ENCODE measurements around the gene ZSWIM8.
A peak's percentile ranks its signal among the peaks of the same experiment; 100 is the strongest.
"Not testable (repeated sequence)": the region's sequence is repeated elsewhere in the genome, so short reads cannot be mapped to it uniquely, and the experiment has no call there.

Gene ZSWIM8

GRCh38 chr10:73787031-73787800 lies 1.8 kb downstream of the ZSWIM8 start:
- Histone ChIP-seq H3K4me3 (ENCODE audit: low read depth, low read length) (peak overlapping the region; percentile 98), H3K36me3 (ENCODE audit: insufficient read depth, low read length) (peaks cover 24% of the 10 kb centered on the region; the same call in 1 of the 2 replicates), H3K4me1 (ENCODE audit: control insufficient read depth, insufficient read depth, low read length, unreplicated experiment) (peaks cover 25% of the 10 kb centered on the region), H3K79me2 (ENCODE audit: control insufficient read depth, insufficient read depth, low read length, unreplicated experiment) (peaks cover 55% of the 10 kb centered on the region)
- not testable (repeated sequence) for H3K27me3 ChIP-seq (ENCODE audit: insufficient read depth, low read length); H3K27ac ChIP-seq (ENCODE audit: low read depth, low read length); H2AFZ ChIP-seq (ENCODE audit: low read length, unreplicated experiment)

DNA sequence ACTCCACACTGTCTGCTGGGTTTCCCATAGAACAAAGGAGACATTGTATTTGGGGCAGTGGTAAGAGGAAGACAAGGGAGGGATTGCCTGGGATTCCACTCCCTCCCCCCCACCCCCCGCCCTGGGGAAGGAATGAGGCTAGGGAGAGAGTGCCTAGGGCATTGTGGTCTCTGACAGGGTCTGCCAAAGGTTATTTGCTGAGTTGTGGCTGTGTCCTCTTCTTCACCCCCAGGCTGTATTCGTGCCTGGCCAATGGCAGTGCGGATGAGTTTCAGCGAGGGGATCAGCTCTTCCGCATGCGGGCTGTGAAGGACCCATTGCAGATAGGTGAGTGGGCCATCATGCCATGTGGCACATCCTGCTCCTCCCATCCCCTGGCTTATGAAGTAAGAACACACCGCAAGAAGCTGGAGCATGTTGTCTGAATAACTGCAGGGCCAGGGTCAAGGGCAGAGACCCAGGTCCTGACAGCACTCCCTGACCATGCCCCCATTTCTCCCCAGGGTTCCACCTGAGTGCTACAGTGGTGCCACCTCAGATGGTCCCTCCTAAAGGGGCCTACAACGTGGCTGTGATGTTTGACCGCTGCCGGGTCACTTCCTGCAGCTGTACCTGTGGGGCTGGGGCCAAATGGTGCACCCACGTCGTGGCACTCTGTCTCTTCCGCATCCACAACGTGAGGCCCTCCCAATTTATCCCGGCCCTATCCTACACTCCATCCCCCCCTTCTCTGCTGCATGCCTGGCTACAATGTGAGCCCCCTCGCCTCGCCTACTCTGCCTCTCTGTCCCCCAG lies 3.7 kb downstream of the ZSWIM8 start:
- Histone ChIP-seq H3K4me3 (ENCODE audit: low read depth, low read length) (no peak overlapping the region), H3K27me3 (ENCODE audit: insufficient read depth, low read length) (no peaks in the 10 kb centered on the region), H3K79me2 (ENCODE audit: control insufficient read depth, insufficient read depth, low read length, unreplicated experiment) (peaks cover 39% of the 10 kb centered on the region), H3K27ac (ENCODE audit: low read depth, low read length) (no peak overlapping the region), H3K36me3 (ENCODE audit: insufficient read depth, low read length) (peaks cover 29% of the 10 kb centered on the region; the same call in 1 of the 2 replicates), H2AFZ (ENCODE audit: low read length, unreplicated experiment) (no peak overlapping the region), H3K4me1 (ENCODE audit: control insufficient read depth, insufficient read depth, low read length, unreplicated experiment) (peaks cover 17% of the 10 kb centered on the region)

DNA sequence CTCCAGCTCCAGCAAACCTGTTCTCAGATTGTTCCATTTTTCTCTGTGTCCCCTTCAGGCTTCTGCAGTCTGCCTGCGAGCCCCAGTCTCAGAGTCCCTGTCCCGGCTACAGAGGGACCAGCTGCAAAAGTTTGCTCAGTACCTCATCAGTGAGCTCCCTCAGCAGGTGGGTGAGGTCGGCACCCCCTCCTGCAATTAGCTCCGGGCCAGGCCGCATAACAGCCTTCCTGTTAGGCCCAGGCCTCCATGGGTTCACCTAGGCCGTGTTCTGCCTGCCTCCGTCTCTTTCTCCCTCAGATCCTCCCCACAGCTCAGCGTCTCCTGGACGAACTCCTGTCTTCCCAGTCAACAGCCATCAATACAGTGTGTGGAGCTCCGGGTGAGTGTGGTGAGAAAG lies 4.3 kb downstream of the ZSWIM8 start:
- Histone ChIP-seq H3K27ac (ENCODE audit: low read depth, low read length) (no peak overlapping the region), H3K79me2 (ENCODE audit: control insufficient read depth, insufficient read depth, low read length, unreplicated experiment) (peaks cover 39% of the 10 kb centered on the region), H3K36me3 (ENCODE audit: insufficient read depth, low read length) (peaks cover 29% of the 10 kb centered on the region; the same call in 1 of the 2 replicates), H2AFZ (ENCODE audit: low read length, unreplicated experiment) (no peak overlapping the region), H3K27me3 (ENCODE audit: insufficient read depth, low read length) (no peaks in the 10 kb centered on the region), H3K4me3 (ENCODE audit: low read depth, low read length) (no peak overlapping the region), H3K4me1 (ENCODE audit: control insufficient read depth, insufficient read depth, low read length, unreplicated experiment) (peaks cover 14% of the 10 kb centered on the region)

- H3K79me2 ChIP-seq (ENCODE audit: control insufficient read depth, insufficient read depth, low read length, unreplicated experiment), result peaks cover 34% of the 10 kb centered on the region
- peaks cover 10% of the 10 kb centered on the region for H3K4me1 ChIP-seq (ENCODE audit: control insufficient read depth, insufficient read depth, low read length, unreplicated experiment)
- H3K27me3 ChIP-seq (ENCODE audit: insufficient read depth, low read length), result no peaks in the 10 kb centered on the region
- no peak overlapping the region for H3K4me3 ChIP-seq (ENCODE audit: low read depth, low read length)
- no peak overlapping the region for H2AFZ ChIP-seq (ENCODE audit: low read length, unreplicated experiment)
- no peak overlapping the region for H3K27ac ChIP-seq (ENCODE audit: low read depth, low read length)
- peaks cover 35% of the 10 kb centered on the region for H3K36me3 ChIP-seq (ENCODE audit: insufficient read depth, low read length)
Measured at GRCh38 chr10:73790886-73791625, 5.7 kb downstream of the ZSWIM8 start.

DNA sequence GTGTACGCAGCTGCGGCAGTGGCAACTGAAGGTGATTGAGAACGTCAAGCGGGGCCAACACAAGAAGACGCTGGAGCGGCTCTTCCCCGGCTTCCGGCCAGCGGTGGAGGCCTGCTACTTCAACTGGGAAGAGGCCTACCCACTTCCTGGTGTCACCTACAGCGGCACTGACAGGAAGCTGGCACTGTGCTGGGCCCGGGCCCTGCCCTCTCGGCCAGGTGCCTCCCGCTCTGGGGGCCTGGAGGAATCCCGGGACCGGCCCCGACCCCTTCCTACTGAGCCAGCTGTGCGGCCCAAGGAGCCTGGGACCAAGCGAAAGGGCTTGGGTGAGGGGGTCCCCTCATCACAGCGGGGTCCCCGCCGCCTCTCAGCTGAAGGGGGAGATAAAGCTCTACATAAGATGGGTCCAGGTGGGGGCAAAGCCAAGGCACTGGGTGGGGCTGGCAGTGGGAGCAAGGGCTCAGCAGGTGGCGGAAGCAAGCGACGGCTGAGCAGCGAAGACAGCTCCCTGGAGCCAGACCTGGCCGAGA lies 6.5 kb downstream of the ZSWIM8 start:
- Histone ChIP-seq H3K4me3 (ENCODE audit: low read depth, low read length) (no peak overlapping the region), H3K4me1 (ENCODE audit: control insufficient read depth, insufficient read depth, low read length, unreplicated experiment) (peaks cover 10% of the 10 kb centered on the region), H3K27me3 (ENCODE audit: insufficient read depth, low read length) (no peaks in the 10 kb centered on the region), H3K27ac (ENCODE audit: low read depth, low read length) (no peak overlapping the region), H3K79me2 (ENCODE audit: control insufficient read depth, insufficient read depth, low read length, unreplicated experiment) (peaks cover 25% of the 10 kb centered on the region), H3K36me3 (ENCODE audit: insufficient read depth, low read length) (peaks cover 35% of the 10 kb centered on the region), H2AFZ (ENCODE audit: low read length, unreplicated experiment) (no peak overlapping the region)

- no peak overlapping the region for H3K27ac ChIP-seq (ENCODE audit: low read depth, low read length)
Measured at GRCh38 chr10:73793456-73793855, 8.1 kb downstream of the ZSWIM8 start.

DNA sequence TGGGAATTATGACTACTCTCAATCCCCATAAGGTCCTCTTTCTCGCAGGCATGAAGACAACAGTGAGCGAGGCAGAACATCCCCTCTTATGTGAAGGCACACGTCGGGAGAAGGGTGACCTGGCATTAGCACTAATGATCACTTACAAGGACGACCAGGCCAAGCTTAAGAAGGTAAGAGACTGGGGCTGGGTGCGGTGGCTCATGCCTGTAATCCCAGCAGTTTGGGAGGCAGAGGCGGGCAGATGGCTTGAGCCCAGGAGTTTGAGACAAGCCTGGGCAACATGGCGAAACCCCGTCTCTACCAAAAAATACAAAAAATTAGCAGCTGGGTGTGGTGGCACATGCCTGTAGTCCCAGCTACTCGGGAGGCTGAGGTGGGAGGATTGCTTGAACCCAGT lies 10.1 kb downstream of the ZSWIM8 start:
- H3K36me3 ChIP-seq (ENCODE audit: insufficient read depth, low read length), result peaks cover 26% of the 10 kb centered on the region
- H3K27ac ChIP-seq (ENCODE audit: low read depth, low read length); H3K27me3 ChIP-seq (ENCODE audit: insufficient read depth, low read length); H3K79me2 ChIP-seq (ENCODE audit: control insufficient read depth, insufficient read depth, low read length, unreplicated experiment); H3K4me3 ChIP-seq (ENCODE audit: low read depth, low read length); H2AFZ ChIP-seq (ENCODE audit: low read length, unreplicated experiment); H3K4me1 ChIP-seq (ENCODE audit: control insufficient read depth, insufficient read depth, low read length, unreplicated experiment): not testable (repeated sequence)

More at GRCh38 chr10:73793456-73793855, 8.1 kb downstream of the ZSWIM8 start:
- Histone ChIP-seq H3K36me3 (ENCODE audit: insufficient read depth, low read length) (peaks cover 39% of the 10 kb centered on the region), H3K27me3 (ENCODE audit: insufficient read depth, low read length) (no peaks in the 10 kb centered on the region), H2AFZ (ENCODE audit: low read length, unreplicated experiment) (no peak overlapping the region), H3K79me2 (ENCODE audit: control insufficient read depth, insufficient read depth, low read length, unreplicated experiment) (peaks cover 10% of the 10 kb centered on the region), H3K4me1 (ENCODE audit: control insufficient read depth, insufficient read depth, low read length, unreplicated experiment) (no peaks in the 10 kb centered on the region), H3K4me3 (ENCODE audit: low read depth, low read length) (no peak overlapping the region)

GRCh38 chr10:73796035-73796434 lies 10.6 kb downstream of the ZSWIM8 start:
- H3K36me3 ChIP-seq (ENCODE audit: insufficient read depth, low read length), result peaks cover 23% of the 10 kb centered on the region
- not testable (repeated sequence) for H3K79me2 ChIP-seq (ENCODE audit: control insufficient read depth, insufficient read depth, low read length, unreplicated experiment); H3K4me1 ChIP-seq (ENCODE audit: control insufficient read depth, insufficient read depth, low read length, unreplicated experiment); H3K27me3 ChIP-seq (ENCODE audit: insufficient read depth, low read length); H2AFZ ChIP-seq (ENCODE audit: low read length, unreplicated experiment); H3K4me3 ChIP-seq (ENCODE audit: low read depth, low read length); H3K27ac ChIP-seq (ENCODE audit: low read depth, low read length)

GRCh38 chr10:73796766-73797165 lies 11.4 kb downstream of the ZSWIM8 start:
- no peaks in the 10 kb centered on the region for H3K4me1 ChIP-seq (ENCODE audit: control insufficient read depth, insufficient read depth, low read length, unreplicated experiment)
- H3K79me2 ChIP-seq (ENCODE audit: control insufficient read depth, insufficient read depth, low read length, unreplicated experiment), result no peaks in the 10 kb centered on the region
- no peak overlapping the region for H3K27ac ChIP-seq (ENCODE audit: low read depth, low read length)
- H2AFZ ChIP-seq (ENCODE audit: low read length, unreplicated experiment), result no peak overlapping the region
- H3K4me3 ChIP-seq (ENCODE audit: low read depth, low read length), result no peak overlapping the region
- H3K36me3 ChIP-seq (ENCODE audit: insufficient read depth, low read length), result peaks cover 20% of the 10 kb centered on the region
- no peaks in the 10 kb centered on the region for H3K27me3 ChIP-seq (ENCODE audit: insufficient read depth, low read length)

- no peaks in the 10 kb centered on the region for H3K27me3 ChIP-seq (ENCODE audit: insufficient read depth, low read length)
- peaks cover 26% of the 10 kb centered on the region for H3K36me3 ChIP-seq (ENCODE audit: insufficient read depth, low read length)
- H3K27ac ChIP-seq (ENCODE audit: low read depth, low read length), result no peak overlapping the region
- H3K4me1 ChIP-seq (ENCODE audit: control insufficient read depth, insufficient read depth, low read length, unreplicated experiment), result no peaks in the 10 kb centered on the region
- no peak overlapping the region for H3K4me3 ChIP-seq (ENCODE audit: low read depth, low read length)
- no peak overlapping the region for H2AFZ ChIP-seq (ENCODE audit: low read length, unreplicated experiment)
- H3K79me2 ChIP-seq (ENCODE audit: control insufficient read depth, insufficient read depth, low read length, unreplicated experiment), result no peaks in the 10 kb centered on the region
Measured at GRCh38 chr10:73797324-73798025, 12.1 kb downstream of the ZSWIM8 start.
